Smooth muscle cell (in vitro differentiated cells): ENCODE data around the gene KLF7. TPM values are rescaled to one million over a fixed set of nuclear protein-coding genes. Genes with fewer than 3 reads are reported as not detected.

Source experiments
- DNase-seq: peaks from one replicate; lab custom pipeline; 2025; ENCODE audit not compliant: unreplicated experiment; lab: John Stamatoyannopoulos, UW
- H2AFZ ChIP-seq: fragments of 200-600 bp; sonication (generic); 2 replicates; pipeline ENCODE4 v1.6.0; 2016; ENCODE audit warnings: antibody characterized with exemption, low read depth, mild to moderate bottlenecking
- H3F3A ChIP-seq: fragments of 200-600 bp; sonication (generic); 2 replicates; pipeline ENCODE4 v1.6.0; 2017; ENCODE audit warnings: antibody characterized with exemption, low read depth
- H3K27ac ChIP-seq: fragments of 200-600 bp; sonication (generic); 2 replicates; pipeline ENCODE4 v1.5.1; 2016; ENCODE audit warnings: low read depth, mild to moderate bottlenecking
- H3K27me3 ChIP-seq: fragments of 200-600 bp; sonication (generic); 2 replicates; pipeline ENCODE4 v1.6.1; 2016; ENCODE audit warnings: low read depth, mild to moderate bottlenecking
- H3K36me3 ChIP-seq: fragments of 200-600 bp; sonication (generic); 2 replicates; pipeline ENCODE4 v1.5.1; 2016; ENCODE audit warnings: low read depth
- H3K4me1 ChIP-seq: fragments of 200-600 bp; sonication (generic); 2 replicates; pipeline ENCODE4 v1.5.1; 2016; ENCODE audit warnings: low read depth
- H3K4me2 ChIP-seq: fragments of 200-600 bp; sonication (generic); 2 replicates; pipeline ENCODE4 v1.6.0; 2016; ENCODE audit warnings: mild to moderate bottlenecking
- H3K4me3 ChIP-seq: fragments of 200-600 bp; sonication (generic); 2 replicates; pipeline ENCODE4 v1.5.1; 2016; ENCODE audit warnings: mild to moderate bottlenecking
- H3K79me2 ChIP-seq: fragments of 200-600 bp; sonication (generic); 2 replicates; pipeline ENCODE4 v1.6.0; 2016; ENCODE audit warnings: low read depth, mild to moderate bottlenecking
- H3K9ac ChIP-seq: fragments of 200-600 bp; sonication (generic); 2 replicates; pipeline ENCODE4 v1.6.0; 2016; ENCODE audit warnings: low read depth
- H3K9me3 ChIP-seq: fragments of 200-600 bp; sonication (generic); replicated peaks from 2 replicates; pipeline ENCODE4 v1.5.1; 2016; ENCODE audit warnings: low read depth
- H4K20me1 ChIP-seq: fragments of 200-600 bp; sonication (generic); 2 replicates; pipeline ENCODE4 v1.6.0; 2016; ENCODE audit warnings: low read depth
- WGBS: methylation state at CpG from one replicate; pipeline ENCODE4 v1.1.7; 2016; ENCODE audit warnings: low lambda C conversion rate; 5-methylcytosine and 5-hydroxymethylcytosine counted together
- polyA plus RNA-seq: library from polyadenylated mRNA; unstranded; fragments of >200 nt; fragmentation: Nextera tagmentation; extraction: Ambion mirVana; gene quantifications from 2 replicates; pipeline ENCODE4 v1.2.1, GENCODE V29; 2016
- total RNA-seq: library from RNA; depleted of rRNA; stranded (reverse); fragments of >200 nt; gene quantifications from 2 replicates; pipeline ENCODE4 v1.2.3, GENCODE V29; 2014
- TF ChIP-seq, protein P1 (sequence below): fragments of 200-600 bp; sonication (generic); IDR thresholded peaks from 2 replicates; pipeline ENCODE4 v1.5.1; 2017; ENCODE audit warnings: borderline replicate concordance, mild to moderate bottlenecking, antibody characterized with exemption; ENCODE audit not compliant: insufficient read depth, poor library complexity, severe bottlenecking

KLF7 gene
- total and polyA plus RNA-seq, 2 experiments from 2014 or later: 12.7 to 27.6 TPM

DNA sequence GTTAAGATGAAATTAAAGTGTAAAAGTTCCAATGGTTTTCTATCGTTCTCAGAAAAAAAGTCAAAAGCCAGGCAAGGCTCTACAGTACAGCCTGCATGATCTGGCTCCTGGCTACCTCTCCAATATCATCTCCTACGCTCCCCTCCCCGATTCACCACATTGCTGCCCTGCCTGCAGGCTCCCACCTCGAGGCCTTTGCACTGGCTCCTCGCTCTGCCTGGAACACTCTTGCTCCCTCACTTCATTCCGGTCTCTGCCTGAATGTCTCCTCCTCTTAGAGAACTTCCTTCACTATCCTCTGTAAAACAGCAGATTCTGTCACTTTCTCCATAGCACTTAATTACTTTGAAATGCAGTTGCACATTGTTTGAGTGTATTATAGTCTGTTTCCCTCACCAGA is 72.5 kb downstream of the KLF7 start:
- Histone ChIP-seq H3K9me3 (no peaks in the 10 kb centered on the region), H3F3A (no peaks in the 10 kb centered on the region), H2AFZ (no peak overlapping the region), H3K79me2 (peaks cover 45% of the 10 kb centered on the region), H3K4me2 (no peak overlapping the region), H3K27ac (no peak overlapping the region), H3K4me1 (no peaks in the 10 kb centered on the region), H3K9ac (no peak overlapping the region), H3K36me3 (peaks cover 3% of the 10 kb centered on the region), H4K20me1 (peaks cover 97% of the 10 kb centered on the region), H3K27me3 (no peaks in the 10 kb centered on the region), H3K4me3 (no peak overlapping the region)
- TF ChIP-seq, protein P1, sequence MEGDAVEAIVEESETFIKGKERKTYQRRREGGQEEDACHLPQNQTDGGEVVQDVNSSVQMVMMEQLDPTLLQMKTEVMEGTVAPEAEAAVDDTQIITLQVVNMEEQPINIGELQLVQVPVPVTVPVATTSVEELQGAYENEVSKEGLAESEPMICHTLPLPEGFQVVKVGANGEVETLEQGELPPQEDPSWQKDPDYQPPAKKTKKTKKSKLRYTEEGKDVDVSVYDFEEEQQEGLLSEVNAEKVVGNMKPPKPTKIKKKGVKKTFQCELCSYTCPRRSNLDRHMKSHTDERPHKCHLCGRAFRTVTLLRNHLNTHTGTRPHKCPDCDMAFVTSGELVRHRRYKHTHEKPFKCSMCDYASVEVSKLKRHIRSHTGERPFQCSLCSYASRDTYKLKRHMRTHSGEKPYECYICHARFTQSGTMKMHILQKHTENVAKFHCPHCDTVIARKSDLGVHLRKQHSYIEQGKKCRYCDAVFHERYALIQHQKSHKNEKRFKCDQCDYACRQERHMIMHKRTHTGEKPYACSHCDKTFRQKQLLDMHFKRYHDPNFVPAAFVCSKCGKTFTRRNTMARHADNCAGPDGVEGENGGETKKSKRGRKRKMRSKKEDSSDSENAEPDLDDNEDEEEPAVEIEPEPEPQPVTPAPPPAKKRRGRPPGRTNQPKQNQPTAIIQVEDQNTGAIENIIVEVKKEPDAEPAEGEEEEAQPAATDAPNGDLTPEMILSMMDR: no peak
- DNase-seq: no peak
- 80% methylated on average over 6 of the region's 6 CpGs for WGBS

DNA sequence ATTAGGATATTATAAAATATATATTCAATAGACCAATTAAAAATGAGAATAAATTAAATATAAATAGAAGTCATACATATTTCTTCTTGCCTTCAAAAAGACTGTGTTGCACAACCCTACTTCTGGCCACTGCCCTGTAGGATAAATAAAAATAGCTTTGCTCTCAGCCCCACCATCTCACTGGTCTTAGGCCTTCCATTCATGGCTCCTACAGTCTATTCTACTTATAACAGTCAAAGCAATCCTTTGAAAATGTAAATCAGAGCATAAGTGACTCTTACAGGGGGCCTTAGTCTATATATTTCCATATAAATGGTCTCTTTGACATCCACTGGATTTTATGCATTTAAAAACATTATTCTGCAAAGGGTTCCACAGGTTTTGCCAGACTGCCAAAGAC is 72.9 kb downstream of the KLF7 start:
- Histone ChIP-seq H3K27ac (no peak overlapping the region), H2AFZ (no peak overlapping the region), H3K27me3 (no peaks in the 10 kb centered on the region), H3K79me2 (peaks cover 44% of the 10 kb centered on the region), H3K4me2 (no peak overlapping the region), H3K9me3 (no peaks in the 10 kb centered on the region), H3K4me3 (no peak overlapping the region), H3K4me1 (no peaks in the 10 kb centered on the region), H3K36me3 (peaks cover 3% of the 10 kb centered on the region), H3K9ac (no peak overlapping the region), H4K20me1 (peaks cover 97% of the 10 kb centered on the region), H3F3A (no peaks in the 10 kb centered on the region)
- TF ChIP-seq, protein P1: no peak
- no peak for DNase-seq

DNA sequence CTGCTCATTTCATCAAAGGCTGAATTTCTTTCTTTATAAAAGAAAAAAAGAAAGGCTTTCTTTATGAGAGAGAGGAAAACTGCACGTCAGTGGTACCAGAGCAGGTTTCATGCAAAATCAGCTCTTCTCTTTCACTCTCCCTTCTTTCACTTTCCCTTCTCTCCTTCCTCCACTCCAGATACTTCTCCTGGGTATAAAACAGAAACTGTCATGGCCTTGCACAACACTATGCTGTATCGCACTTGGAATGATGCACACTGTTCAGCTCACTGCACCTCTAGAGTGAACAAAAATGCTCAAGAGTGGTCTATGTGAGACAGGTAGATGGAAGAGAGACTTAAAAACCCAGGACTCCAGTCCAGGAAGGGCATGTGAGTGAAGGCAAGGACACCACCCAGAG is 73.8 kb downstream of the KLF7 start:
- Histone ChIP-seq H4K20me1 (peaks cover 96% of the 10 kb centered on the region), H3K36me3 (peaks cover 3% of the 10 kb centered on the region), H3K4me1 (no peaks in the 10 kb centered on the region), H3K4me3 (no peak overlapping the region), H3K79me2 (peaks cover 37% of the 10 kb centered on the region), H3K9ac (no peak overlapping the region), H3K4me2 (no peak overlapping the region), H3K9me3 (no peaks in the 10 kb centered on the region), H2AFZ (no peak overlapping the region), H3F3A (no peaks in the 10 kb centered on the region), H3K27ac (no peak overlapping the region), H3K27me3 (no peaks in the 10 kb centered on the region)
- DNase-seq: no peak
- TF ChIP-seq, protein P1: no peak
- 95% methylated on average over 2 of the region's 2 CpGs for WGBS

DNA sequence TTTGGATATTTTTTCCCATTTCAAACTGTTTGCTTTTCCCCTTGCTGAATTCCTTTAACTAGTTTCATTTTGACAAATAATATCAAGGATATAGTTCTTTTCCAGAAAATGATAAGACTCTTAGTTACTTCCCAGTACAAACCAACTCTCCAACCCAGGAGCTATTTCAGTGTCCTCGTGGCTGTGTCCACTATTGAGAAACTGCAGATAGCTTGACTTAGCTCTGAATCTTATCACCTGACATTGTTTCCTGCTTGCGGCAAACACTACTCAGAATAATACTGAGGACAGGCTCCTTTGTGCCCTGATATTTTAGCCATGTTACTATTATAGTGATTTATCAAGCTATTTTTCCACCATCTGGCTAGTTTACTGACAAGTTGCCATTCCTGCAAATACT is 74.6 kb downstream of the KLF7 start:
- Histone ChIP-seq H3F3A (no peaks in the 10 kb centered on the region), H3K9ac (no peak overlapping the region), H3K9me3 (no peaks in the 10 kb centered on the region), H4K20me1 (peaks cover 96% of the 10 kb centered on the region), H3K27me3 (no peaks in the 10 kb centered on the region), H3K79me2 (peaks cover 33% of the 10 kb centered on the region), H3K36me3 (peaks cover 7% of the 10 kb centered on the region), H3K4me3 (no peak overlapping the region), H2AFZ (no peak overlapping the region), H3K27ac (no peak overlapping the region), H3K4me1 (no peaks in the 10 kb centered on the region), H3K4me2 (no peak overlapping the region)
- 86% methylated on average over 2 of the region's 2 CpGs for WGBS
- DNase-seq: no peak
- TF ChIP-seq, protein P1: no peak
